Tibial artery (tissue), 4 donors: ENCODE data around the gene FCN2.
A peak's percentile ranks its signal among the peaks of the same experiment; 100 is the strongest.

Experiments used
- DNase-seq, 2 donors: peaks; one replicate each; pipeline ENCODE4 v3.0.0-alpha.2; 2019
- H3K27ac ChIP-seq, 2 donors: fragments of 200-600 bp; sonication (generic) in 1 of 2; 1 replicate in 1 of 2; 2 replicates in 1 of 2; pipeline ENCODE4 v1.5.1; 2018 to 2019; ENCODE audit warnings: mild to moderate bottlenecking in 1 of 2
- H3K27me3 ChIP-seq, 2 donors: fragments of 200-600 bp; sonication (generic) in 1 of 2; one replicate each; pipeline versions ENCODE4 v1.5.1 to v1.6.0; 2016 to 2019
- H3K36me3 ChIP-seq, 3 donors: fragments of 200-600 bp; sonication (generic) in 2 of 3; one replicate each; pipeline ENCODE4 v1.5.1; 2016 to 2019; ENCODE audit warnings: mild to moderate bottlenecking in 2 of 3
- H3K4me1 ChIP-seq, 4 donors: fragments of 200-600 bp; sonication (generic) in 2 of 4; 1 replicate in 3 of 4; 2 replicates in 1 of 4; pipeline ENCODE4 v1.5.1; 2016 to 2019
- H3K4me3 ChIP-seq, 2 donors: fragments of 200-600 bp; sonication (generic) in 1 of 2; 1 replicate in 1 of 2; 2 replicates in 1 of 2; pipeline ENCODE4 v1.5.1; 2018 to 2019; ENCODE audit warnings: mild to moderate bottlenecking in 2 of 2
- H3K9me3 ChIP-seq, 3 donors: fragments of 200-600 bp; sonication (generic) in 1 of 3; one replicate each; pipeline ENCODE4 v1.5.1; 2016 to 2019
- intact Hi-C: fragments of 100-400 bp; cut with DNase I; formaldehyde crosslinking; loops from one replicate; pipeline ENCODE4 v1.15.0; 2023; ENCODE audit warnings: low total_unique reads
- TF ChIP-seq, protein P1 (sequence below), 2 experiments: fragments of 200-600 bp in 1 of 2; fragments of 450-650 bp in 1 of 2; IDR thresholded peaks; one replicate each; pipeline ENCODE4 v1.5.1; 2017 to 2019; ENCODE audit warnings: antibody characterized with exemption in 2 of 2, mild to moderate bottlenecking in 1 of 2, moderate library complexity in 1 of 2

The FCN2 gene

DNA sequence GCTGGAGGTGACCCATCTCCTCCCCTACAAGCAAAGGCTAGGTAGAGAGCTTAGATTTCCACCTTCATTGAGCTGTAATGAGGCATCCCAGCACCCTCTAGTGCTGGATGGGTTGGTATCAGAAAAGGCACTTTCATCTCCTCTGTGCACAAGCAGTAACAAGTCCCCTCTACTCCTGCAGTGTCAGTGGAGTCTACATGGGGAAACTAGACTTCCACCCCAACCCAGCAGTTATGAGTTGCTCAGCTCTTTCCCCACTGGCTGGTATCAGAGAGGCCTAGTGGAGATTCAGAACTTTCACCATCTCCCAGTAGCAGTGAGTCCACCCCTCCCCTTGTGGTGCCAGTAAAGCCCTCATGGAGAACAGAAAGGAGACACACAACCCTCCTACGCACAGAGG, 19.2 kb downstream of the FCN2 start:
- Histone ChIP-seq H3K9me3 (peaks cover 0 to 7% (median 0%) of the 10 kb centered on the region in 3 donors), H3K4me3 (no peak overlapping the region), H3K36me3 (no peaks in the 10 kb centered on the region), H3K27ac (no peak overlapping the region), H3K27me3 (peaks cover 0 to 6% of the 10 kb centered on the region in 2 donors), H3K4me1 (peaks cover 0 to 12% (median 5%) of the 10 kb centered on the region in 4 donors)
- TF ChIP-seq, protein P1, sequence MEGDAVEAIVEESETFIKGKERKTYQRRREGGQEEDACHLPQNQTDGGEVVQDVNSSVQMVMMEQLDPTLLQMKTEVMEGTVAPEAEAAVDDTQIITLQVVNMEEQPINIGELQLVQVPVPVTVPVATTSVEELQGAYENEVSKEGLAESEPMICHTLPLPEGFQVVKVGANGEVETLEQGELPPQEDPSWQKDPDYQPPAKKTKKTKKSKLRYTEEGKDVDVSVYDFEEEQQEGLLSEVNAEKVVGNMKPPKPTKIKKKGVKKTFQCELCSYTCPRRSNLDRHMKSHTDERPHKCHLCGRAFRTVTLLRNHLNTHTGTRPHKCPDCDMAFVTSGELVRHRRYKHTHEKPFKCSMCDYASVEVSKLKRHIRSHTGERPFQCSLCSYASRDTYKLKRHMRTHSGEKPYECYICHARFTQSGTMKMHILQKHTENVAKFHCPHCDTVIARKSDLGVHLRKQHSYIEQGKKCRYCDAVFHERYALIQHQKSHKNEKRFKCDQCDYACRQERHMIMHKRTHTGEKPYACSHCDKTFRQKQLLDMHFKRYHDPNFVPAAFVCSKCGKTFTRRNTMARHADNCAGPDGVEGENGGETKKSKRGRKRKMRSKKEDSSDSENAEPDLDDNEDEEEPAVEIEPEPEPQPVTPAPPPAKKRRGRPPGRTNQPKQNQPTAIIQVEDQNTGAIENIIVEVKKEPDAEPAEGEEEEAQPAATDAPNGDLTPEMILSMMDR (IDR thresholded peaks at IDR 0.05): no peak
- intact Hi-C loops: no loop called here
- peak in 1 of 2 donors; percentile 16 for DNase-seq

DNA sequence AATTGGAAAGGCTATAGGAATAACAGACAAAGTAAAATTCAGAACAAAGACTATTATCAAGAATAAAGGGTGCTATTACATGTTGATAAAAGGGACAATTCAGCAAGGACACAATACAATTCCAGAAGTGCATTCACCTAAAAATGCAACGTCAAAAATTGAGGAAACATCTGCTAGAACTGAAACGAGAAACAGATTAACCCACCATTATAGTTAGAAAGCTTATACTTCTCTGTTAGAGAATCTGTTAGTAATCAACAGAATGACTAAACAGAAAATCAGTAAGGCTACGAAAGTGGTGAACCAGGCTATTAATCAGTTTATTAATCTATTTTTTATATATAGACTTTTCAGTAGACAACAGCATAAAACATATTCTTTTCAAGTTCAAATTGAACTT, 22.3 kb downstream of the FCN2 start:
- no peak for DNase-seq
- peaks cover 0 to 7% (median 0%) of the 10 kb centered on the region in 3 donors for H3K9me3 ChIP-seq
- TF ChIP-seq, protein P1 (IDR thresholded peaks at IDR 0.05): no peak
- intact Hi-C loops: no loop called here
- no peak overlapping the region for H3K27ac ChIP-seq
- no peak overlapping the region for H3K4me3 ChIP-seq
- no peaks in the 10 kb centered on the region for H3K36me3 ChIP-seq
- H3K4me1 ChIP-seq: no peaks in the 10 kb centered on the region
- H3K27me3 ChIP-seq: peaks cover 0 to 7% of the 10 kb centered on the region in 2 donors

DNA sequence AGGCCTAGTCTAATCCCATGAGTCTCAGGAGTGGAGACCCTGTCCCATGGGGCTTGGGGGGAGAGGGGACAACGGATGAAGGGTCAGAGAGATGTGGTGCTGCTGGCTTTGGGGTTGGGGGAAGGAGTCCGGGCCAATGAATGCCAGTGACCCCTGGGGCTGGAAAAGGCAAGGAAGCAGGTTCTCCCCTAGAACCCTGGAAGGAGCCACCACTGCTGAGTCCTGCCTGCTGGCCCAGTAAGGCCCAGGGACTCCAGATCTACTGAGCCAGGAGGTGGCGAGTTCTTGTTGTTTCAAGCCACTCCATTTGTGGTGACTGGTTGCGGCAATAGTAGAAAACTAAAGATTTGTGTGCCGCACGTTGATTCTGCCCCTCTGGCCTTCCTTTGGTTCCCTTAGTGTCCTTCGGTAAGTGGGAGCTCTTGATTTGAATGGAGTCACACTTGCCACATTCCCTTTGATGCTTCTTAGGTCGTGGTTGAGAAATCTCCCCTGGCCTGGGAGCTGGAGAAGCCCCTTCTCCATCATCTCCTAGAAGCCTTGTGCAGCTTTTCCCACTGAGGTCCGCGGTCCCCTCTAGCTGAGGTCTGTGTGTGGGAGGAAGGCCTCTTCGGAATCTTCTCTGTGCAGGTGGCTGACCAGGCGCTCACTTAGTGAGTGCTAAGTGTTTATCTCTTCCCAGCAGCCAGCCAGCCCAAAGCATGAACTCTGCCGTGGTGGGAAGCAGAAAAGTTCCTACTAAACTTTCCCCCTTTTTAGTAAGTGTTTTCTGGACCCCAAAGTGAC, 28.1 kb downstream of the FCN2 start:
- no peaks in the 10 kb centered on the region for H3K4me1 ChIP-seq
- DNase-seq: peak; percentile 3 to 39
- H3K27ac ChIP-seq: no peak overlapping the region
- peaks cover 0 to 33% of the 10 kb centered on the region in 2 donors for H3K27me3 ChIP-seq
- intact Hi-C loops: no loop called here
- H3K9me3 ChIP-seq: no peaks in the 10 kb centered on the region
- TF ChIP-seq, protein P1 (IDR thresholded peaks at IDR 0.05): no peak
- no peak overlapping the region for H3K4me3 ChIP-seq
- no peaks in the 10 kb centered on the region for H3K36me3 ChIP-seq

DNA sequence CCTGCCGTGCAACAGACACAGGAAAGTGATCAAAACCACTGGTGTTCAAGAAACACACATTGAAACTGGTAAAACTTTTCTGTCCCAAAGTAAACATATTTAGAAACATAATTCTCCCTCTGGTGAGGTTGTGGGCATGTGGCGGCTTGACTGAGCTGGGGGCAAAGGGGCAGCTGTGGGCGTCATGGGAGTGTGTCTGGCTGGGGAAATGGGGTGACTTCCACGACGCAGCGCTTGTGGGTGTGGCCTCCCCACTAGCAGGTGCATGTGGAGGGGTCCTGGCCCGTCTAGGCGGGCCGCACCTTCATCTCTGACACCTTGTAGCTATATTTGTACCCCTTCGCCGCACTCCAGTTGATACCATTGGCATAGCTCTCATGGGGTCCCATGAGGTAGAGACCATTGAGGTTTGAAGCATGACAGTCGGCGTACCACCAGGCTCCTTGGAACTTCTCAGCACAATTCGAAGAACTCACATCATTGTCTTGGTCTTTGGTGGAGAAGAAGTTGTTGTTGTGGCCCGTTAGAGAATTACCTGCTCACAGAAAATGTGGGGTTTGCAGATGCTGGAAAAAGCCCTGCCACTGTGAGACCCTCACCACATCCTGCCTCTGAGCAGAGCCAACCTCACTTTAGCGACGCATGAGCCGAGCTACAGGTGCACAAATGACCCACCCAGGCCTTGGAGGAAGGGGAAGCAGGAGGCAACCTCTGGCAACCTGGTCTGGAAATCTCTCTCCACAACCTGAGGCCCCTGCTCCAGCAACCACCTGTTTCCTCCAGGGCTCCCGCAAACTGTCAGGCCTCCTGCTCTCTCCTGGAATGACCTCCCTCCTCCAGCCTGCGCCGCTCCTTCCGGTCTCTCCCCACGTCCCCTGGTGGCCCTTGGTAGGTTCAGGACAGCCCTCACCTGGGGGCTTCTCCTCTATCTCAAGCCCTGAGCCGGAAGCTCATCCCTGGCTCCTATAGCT, 29.2 kb downstream of the FCN2 start:
- H3K36me3 ChIP-seq: no peaks in the 10 kb centered on the region
- TF ChIP-seq, protein P1 (IDR thresholded peaks at IDR 0.05): no peak
- H3K9me3 ChIP-seq: no peaks in the 10 kb centered on the region
- peaks cover 0 to 42% of the 10 kb centered on the region in 2 donors for H3K27me3 ChIP-seq
- peak; percentile 14 to 49 for DNase-seq
- H3K4me1 ChIP-seq: no peaks in the 10 kb centered on the region
- intact Hi-C loops: no loop called here
- H3K27ac ChIP-seq: no peak overlapping the region
- no peak overlapping the region for H3K4me3 ChIP-seq

DNA sequence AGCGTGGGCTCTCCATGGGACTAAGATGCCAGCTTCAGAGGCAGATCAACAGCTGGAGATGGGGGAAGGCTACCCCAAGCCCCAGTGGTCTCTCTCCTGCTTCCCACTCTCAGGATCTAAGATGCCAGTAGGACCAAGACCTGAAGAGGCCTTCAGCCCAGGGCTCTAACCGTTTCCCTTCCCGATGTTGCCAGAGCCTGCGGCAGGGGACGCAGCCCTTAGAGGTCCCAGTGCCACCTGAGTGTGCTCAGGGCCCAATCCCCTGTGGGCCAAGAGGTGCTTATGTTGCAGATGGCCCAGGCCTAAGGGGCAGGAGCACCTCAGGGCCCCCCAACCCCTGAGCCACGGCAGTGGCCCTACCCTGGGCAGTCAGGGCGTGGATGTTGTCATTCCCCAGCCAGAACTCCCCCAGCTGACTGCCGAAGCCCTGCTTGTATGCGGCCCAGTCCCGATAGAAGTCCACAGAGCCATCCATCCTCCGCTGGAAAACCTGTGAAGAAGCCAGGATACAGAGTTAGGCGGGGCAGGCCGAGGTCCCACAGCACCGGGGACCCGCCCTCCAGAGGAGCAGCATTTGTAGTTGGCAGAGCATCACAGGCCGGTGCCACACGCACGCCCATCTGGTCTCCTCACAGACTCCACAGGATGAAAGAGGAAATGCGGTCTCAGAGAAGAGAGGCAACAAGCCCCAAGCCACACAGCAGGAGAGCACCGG, 31.7 kb downstream of the FCN2 start:
- no peaks in the 10 kb centered on the region for H3K4me1 ChIP-seq
- H3K4me3 ChIP-seq: no peak overlapping the region
- TF ChIP-seq, protein P1 (IDR thresholded peaks at IDR 0.05): no peak
- H3K36me3 ChIP-seq: no peaks in the 10 kb centered on the region
- H3K9me3 ChIP-seq: no peaks in the 10 kb centered on the region
- DNase-seq: peak; percentile 11 to 43
- H3K27ac ChIP-seq: no peak overlapping the region
- intact Hi-C loops: no loop called here
- H3K27me3 ChIP-seq: peaks cover 0 to 63% of the 10 kb centered on the region in 2 donors
